Measurements from ENCODE around the gene SHISAL2A. TPM values are rescaled to one million over a fixed set of nuclear protein-coding genes. Genes with fewer than 3 reads are reported as not detected.
A peak's percentile ranks its signal among the peaks of the same experiment; 100 is the strongest.

Gene SHISAL2A
- total RNA-seq, 2 donors from 2014 or later: not detected

DNA sequence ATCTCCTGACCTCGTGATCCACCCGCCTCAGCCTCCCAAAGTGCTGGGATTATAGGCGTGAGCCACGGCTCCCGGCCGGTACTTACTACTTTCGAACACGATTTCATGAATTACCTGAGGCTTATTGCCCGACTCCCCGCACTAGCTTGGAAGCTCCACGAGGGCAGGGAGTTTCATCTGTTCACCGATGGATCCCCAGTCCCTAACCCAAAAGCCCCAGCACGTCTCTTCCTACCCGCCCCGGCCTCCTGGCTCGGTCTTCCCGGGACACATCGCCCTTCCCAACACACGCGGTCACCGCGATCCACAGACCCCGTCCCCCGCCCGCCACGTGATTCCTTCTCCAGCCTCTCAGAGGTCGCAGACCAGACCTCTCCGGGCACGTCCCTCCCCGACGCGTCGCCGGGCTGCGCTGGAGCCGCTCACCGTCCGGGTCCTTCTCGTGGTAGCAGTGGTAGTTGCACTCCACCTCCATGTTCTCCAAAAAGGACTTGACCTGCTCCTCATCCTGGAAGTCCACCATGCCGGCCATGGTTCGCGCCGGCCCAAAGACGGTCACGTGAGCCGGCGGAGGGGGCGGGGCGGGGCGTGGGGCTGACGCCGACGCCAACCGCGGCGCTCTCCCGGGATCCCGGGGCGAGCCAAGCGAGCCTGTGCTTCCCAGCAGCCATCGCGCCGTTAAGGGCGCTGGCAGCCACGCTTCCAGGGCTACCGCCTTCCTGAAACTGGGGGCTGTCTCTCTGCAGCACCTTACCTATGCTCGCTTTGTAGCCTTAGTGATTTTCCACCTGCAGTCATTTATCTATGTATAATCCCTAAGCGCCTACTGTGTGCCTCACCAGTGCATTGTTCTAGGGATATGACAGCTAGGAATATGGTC is 65.1 kb downstream of the SHISAL2A start, which contains the start of gene COA7:
Gene COA7, minus strand, starts transcription at position 553 of the 880 bp plus-strand sequence. Its CDS starts 21 bp downstream, at position 532.
- Histone ChIP-seq H3K27me3 (no peaks in the 10 kb centered on the region), H3K9me3 (no peaks in the 10 kb centered on the region), H3K4me3 (peak within 1 kb of the TSS; percentile 45 to 80), H3K36me3 (replicated peaks in 1 of 2; ENCODE audit: insufficient read depth in 1 of 2, low read depth in 2 of 2) (no peaks in the 10 kb centered on the region), H3K4me1 (peaks cover 37% of the 10 kb centered on the region), H3K27ac (peak within 1 kb of the TSS; percentile 65 to 89 (median 78))
- intact Hi-C loops (cut with DNase I): no loop called here
- TF ChIP-seq, protein P1, sequence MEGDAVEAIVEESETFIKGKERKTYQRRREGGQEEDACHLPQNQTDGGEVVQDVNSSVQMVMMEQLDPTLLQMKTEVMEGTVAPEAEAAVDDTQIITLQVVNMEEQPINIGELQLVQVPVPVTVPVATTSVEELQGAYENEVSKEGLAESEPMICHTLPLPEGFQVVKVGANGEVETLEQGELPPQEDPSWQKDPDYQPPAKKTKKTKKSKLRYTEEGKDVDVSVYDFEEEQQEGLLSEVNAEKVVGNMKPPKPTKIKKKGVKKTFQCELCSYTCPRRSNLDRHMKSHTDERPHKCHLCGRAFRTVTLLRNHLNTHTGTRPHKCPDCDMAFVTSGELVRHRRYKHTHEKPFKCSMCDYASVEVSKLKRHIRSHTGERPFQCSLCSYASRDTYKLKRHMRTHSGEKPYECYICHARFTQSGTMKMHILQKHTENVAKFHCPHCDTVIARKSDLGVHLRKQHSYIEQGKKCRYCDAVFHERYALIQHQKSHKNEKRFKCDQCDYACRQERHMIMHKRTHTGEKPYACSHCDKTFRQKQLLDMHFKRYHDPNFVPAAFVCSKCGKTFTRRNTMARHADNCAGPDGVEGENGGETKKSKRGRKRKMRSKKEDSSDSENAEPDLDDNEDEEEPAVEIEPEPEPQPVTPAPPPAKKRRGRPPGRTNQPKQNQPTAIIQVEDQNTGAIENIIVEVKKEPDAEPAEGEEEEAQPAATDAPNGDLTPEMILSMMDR (IDR thresholded peaks at IDR 0.05): no peak
- TF ChIP-seq POLR2A (IDR thresholded peaks at IDR 0.05): peak; percentile 34 to 70 (median 61)
- WGBS, 2 donors: 1 to 2% methylated on average over 24 to 68 of the region's 68 CpGs
- ATAC-seq (peak; percentile 78), DNase-seq (peak; percentile 87 to 92 (median 88))

DNA sequence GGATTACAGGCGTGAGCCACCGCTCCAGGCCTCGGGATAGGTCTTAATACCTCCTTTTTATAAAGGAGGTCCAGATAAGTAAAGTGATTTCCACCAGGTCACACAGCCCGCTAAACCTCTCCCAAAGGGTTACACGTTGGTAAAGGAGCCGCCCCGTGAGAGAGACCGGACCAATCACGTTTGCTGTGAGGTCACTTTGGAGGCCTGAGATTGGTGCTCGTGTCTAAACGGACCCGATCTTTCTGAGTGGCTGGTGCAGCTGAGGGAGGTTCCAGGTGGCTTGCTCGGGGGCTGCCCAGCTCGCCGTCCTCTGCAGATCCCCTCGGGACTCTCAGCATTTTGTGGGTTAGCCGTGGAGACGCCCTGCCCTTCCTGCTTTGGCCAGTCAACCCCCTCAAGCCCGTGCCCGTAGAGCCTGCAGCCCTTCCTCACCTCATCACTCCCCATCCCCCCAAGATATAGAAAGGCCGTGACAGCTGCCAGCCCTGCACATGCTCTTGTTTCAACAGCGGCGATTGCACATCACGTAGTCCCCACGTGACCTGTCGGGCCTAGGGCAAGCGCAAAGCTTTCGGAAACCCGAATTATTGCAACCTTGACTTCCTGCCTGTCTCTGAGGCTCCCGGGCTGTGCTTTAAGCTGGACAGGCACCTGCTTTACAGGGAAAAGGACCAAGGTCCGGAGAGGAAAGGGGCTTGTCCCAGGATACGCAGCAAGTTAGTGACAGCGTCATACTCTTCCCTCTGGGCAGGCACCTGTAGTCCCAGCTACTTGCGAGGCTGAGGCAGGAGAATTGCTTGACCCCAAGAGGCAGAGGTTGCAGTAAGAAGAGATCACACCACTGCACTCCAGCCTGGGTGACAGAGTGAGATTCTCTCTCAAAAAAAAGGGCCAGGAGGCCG is 70.2 kb downstream of the SHISAL2A start:
- peak; percentile 91 to 96 (median 94) for DNase-seq
- TF ChIP-seq, protein P1 (IDR thresholded peaks at IDR 0.05): no peak
- TF ChIP-seq POLR2A (IDR thresholded peaks at IDR 0.05): peak; percentile 27 to 77 (median 75)
- no peaks in the 10 kb centered on the region for H3K27me3 ChIP-seq
- peak overlapping the region; percentile 77 to 92 (median 84) for H3K27ac ChIP-seq
- no peaks in the 10 kb centered on the region for H3K9me3 ChIP-seq
- WGBS, 2 donors: 4 to 19% methylated on average over 7 to 35 of the region's 35 CpGs
- H3K4me3 ChIP-seq: no peak overlapping the region
- intact Hi-C loops (cut with DNase I): no loop called here
- H3K4me1 ChIP-seq: peaks cover 32% of the 10 kb centered on the region
- no peaks in the 10 kb centered on the region for H3K36me3 ChIP-seq (replicated peaks in 1 of 2; ENCODE audit: insufficient read depth in 1 of 2, low read depth in 2 of 2)
- ATAC-seq: peak; percentile 90

DNA sequence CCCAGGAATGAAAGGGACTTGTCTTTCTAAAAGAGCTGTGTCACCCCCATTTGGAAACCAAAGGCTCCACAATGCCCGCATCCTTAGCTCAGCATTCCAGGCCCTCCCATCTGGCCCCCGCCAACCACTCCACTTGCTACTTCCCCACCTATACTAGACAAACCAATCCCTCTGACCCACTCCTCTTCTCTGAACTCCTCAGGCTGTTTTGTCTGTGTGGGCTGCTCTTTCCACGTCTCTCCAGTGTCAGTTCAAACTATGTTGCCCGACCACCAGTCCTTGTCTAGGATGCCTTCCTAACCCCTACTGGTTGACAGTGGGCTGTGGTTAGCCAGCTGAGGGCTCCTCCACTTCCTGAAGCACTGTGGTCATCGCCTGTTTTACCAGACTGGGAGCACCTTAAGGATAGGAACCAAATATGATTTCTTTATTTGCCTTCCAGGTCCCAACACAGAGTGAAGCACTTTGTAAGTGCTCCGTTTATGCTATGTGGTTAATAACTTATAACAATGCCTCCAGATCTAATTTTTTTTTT is 73.2 kb downstream of the SHISAL2A start:
- DNase-seq (no peak), ATAC-seq (no peak)
- no peak overlapping the region for H3K4me3 ChIP-seq
- H3K27me3 ChIP-seq: no peaks in the 10 kb centered on the region
- TF ChIP-seq, protein P1 (IDR thresholded peaks at IDR 0.05): no peak
- TF ChIP-seq POLR2A (IDR thresholded peaks at IDR 0.05): no peak
- no peak overlapping the region for H3K27ac ChIP-seq
- H3K4me1 ChIP-seq: peaks cover 16% of the 10 kb centered on the region
- 75 to 88% methylated on average over 5 of the region's 6 CpGs for WGBS, 2 donors
- H3K9me3 ChIP-seq: no peaks in the 10 kb centered on the region
- H3K36me3 ChIP-seq (replicated peaks in 1 of 2; ENCODE audit: insufficient read depth in 1 of 2, low read depth in 2 of 2): no peaks in the 10 kb centered on the region
- intact Hi-C loops (cut with DNase I): no loop called here

Other genes starting within 250 kb of the SHISAL2A start
- gene ORC1, start 228.7 kb upstream of the SHISAL2A start, total RNA-seq: under 1 TPM in 1 of 2 donors, not detected in 1; 0.52 TPM
- 1 to 10 TPM; 6.7 to 8.9 TPM for gene PRPF38A, start 228.6 kb upstream of the SHISAL2A start, total RNA-seq
- 10 to 100 TPM; 41.8 to 59.3 TPM for gene TUT4, start 80.1 kb upstream of the SHISAL2A start, total RNA-seq
- 10 to 100 TPM in 1 of 2 donors, 1 to 10 TPM in 1; 9.6 to 22.1 TPM for gene GPX7, start 30.8 kb upstream of the SHISAL2A start, total RNA-seq
- 1 to 10 TPM; 4.3 to 6.0 TPM for gene COA7, start 65.2 kb downstream of the SHISAL2A start, total RNA-seq
- 10 to 100 TPM; 16.3 to 16.5 TPM for gene ZYG11B, start 93.3 kb downstream of the SHISAL2A start, total RNA-seq
- gene ZYG11A, start 209.6 kb downstream of the SHISAL2A start, total RNA-seq: not detected